Hepatocyte (in vitro differentiated cells): Measurements from ENCODE around the gene RBM17. TPM values are rescaled to one million over a fixed set of nuclear protein-coding genes. Genes with fewer than 3 reads are reported as not detected.

Source experiments
- DNase-seq: peaks from one replicate; pipeline ENCODE4 v3.0.0-alpha.2; 2016; ENCODE audit warnings: low spot score
- H2AFZ ChIP-seq: fragments of 200-600 bp; sonication (generic); 2 replicates; pipeline ENCODE4 v1.6.0; 2016; ENCODE audit warnings: antibody characterized with exemption, mild to moderate bottlenecking
- H3K27ac ChIP-seq: fragments of 200-600 bp; sonication (generic); 2 replicates; pipeline ENCODE4 v1.5.1; 2016; ENCODE audit warnings: mild to moderate bottlenecking
- H3K27me3 ChIP-seq: fragments of 200-600 bp; sonication (generic); 2 replicates; pipeline ENCODE4 v1.6.1; 2016
- H3K36me3 ChIP-seq: fragments of 200-600 bp; sonication (generic); replicated peaks from 2 replicates; pipeline ENCODE4 v1.5.1; 2016; ENCODE audit warnings: low read depth; ENCODE audit not compliant: insufficient read depth
- H3K4me1 ChIP-seq: fragments of 200-600 bp; sonication (generic); 2 replicates; pipeline ENCODE4 v1.5.1; 2016; ENCODE audit warnings: mild to moderate bottlenecking, moderate library complexity; ENCODE audit not compliant: insufficient read depth
- H3K4me2 ChIP-seq: fragments of 200-600 bp; sonication (generic); 2 replicates; pipeline ENCODE4 v1.6.0; 2016
- H3K4me3 ChIP-seq: fragments of 200-600 bp; sonication (generic); 2 replicates; pipeline ENCODE4 v1.5.1; 2016; ENCODE audit warnings: mild to moderate bottlenecking
- H3K79me2 ChIP-seq: fragments of 200-600 bp; sonication (generic); 2 replicates; pipeline ENCODE4 v1.6.0; 2017; ENCODE audit warnings: mild to moderate bottlenecking
- H3K9me2 ChIP-seq: fragments of 200-600 bp; sonication (generic); replicated peaks from 2 replicates; pipeline ENCODE4 v1.6.0; 2017; ENCODE audit warnings: mild to moderate bottlenecking; ENCODE audit not compliant: insufficient read depth
- H3K9me3 ChIP-seq: fragments of 200-600 bp; sonication (generic); 2 replicates; pipeline ENCODE4 v1.5.1; 2016; ENCODE audit warnings: low read depth, mild to moderate bottlenecking
- H4K20me1 ChIP-seq: fragments of 200-600 bp; sonication (generic); 2 replicates; pipeline ENCODE4 v1.6.0; 2016; ENCODE audit warnings: mild to moderate bottlenecking; ENCODE audit not compliant: insufficient read depth, poor library complexity, severe bottlenecking
- CTCF ChIP-seq: fragments of 200-600 bp; sonication (generic); IDR thresholded peaks from 2 replicates; pipeline ENCODE4 v1.5.1; 2016; ENCODE audit warnings: antibody characterized with exemption, mild to moderate bottlenecking; ENCODE audit not compliant: poor library complexity
- EZH2 ChIP-seq: fragments of 200-600 bp; sonication (generic); IDR thresholded peaks from 2 replicates; pipeline ENCODE4 v1.6.1; 2016; ENCODE audit warnings: antibody characterized with exemption, mild to moderate bottlenecking, borderline replicate concordance
- EZH2phosphoT487 ChIP-seq: fragments of 200-600 bp; sonication (generic); IDR thresholded peaks from one replicate; pipeline ENCODE4 v1.6.1; 2018; ENCODE audit warnings: antibody characterized with exemption, mild to moderate bottlenecking, low read depth, moderate library complexity; ENCODE audit not compliant: unreplicated experiment, severe bottlenecking
- WGBS: methylation state at CpG from one replicate; pipeline ENCODE4 v1.1.6; 2016; ENCODE audit warnings: low lambda C conversion rate; ENCODE audit errors: missing lambda C conversion rate; 5-methylcytosine and 5-hydroxymethylcytosine counted together
- polyA plus RNA-seq: library from polyadenylated mRNA; unstranded; fragments of >200 nt; fragmentation: Nextera tagmentation; extraction: Ambion mirVana; gene quantifications from 2 replicates; pipeline ENCODE4 v1.2.1, GENCODE V29; 2016
- total RNA-seq: library from RNA; depleted of rRNA; stranded (reverse); fragments of >200 nt; gene quantifications from 2 replicates; pipeline ENCODE4 v1.2.3, GENCODE V29; 2014

The RBM17 gene
- total and polyA plus RNA-seq, 2 experiments from 2014 or later, result 46.7 to 112 TPM

- Histone ChIP-seq H3K9me2 (no peaks in the 10 kb centered on the region), H3K4me2 (no peak overlapping the region), H3K4me3 (no peak overlapping the region), H3K27me3 (peaks cover 22% of the 10 kb centered on the region), H3K4me1 (no peaks in the 10 kb centered on the region), H3K27ac (no peak overlapping the region), H2AFZ (no peak overlapping the region), H3K79me2 (no peaks in the 10 kb centered on the region), H3K9me3 (no peaks in the 10 kb centered on the region), H4K20me1 (no peaks in the 10 kb centered on the region), H3K36me3 (no peaks in the 10 kb centered on the region)
- WGBS, result 72% methylated on average over 9 of the region's 9 CpGs
- TF ChIP-seq EZH2, result no peak
- no peak for TF ChIP-seq CTCF
- TF ChIP-seq EZH2phosphoT487, result no peak
- no peak for DNase-seq
Measured at GRCh38 chr10:6082496-6083395, 6.1 kb upstream of the RBM17 start.

- H3K4me2 ChIP-seq, result no peak overlapping the region
- 45% methylated on average over 17 of the region's 17 CpGs for WGBS
Measured at GRCh38 chr10:6083523-6084475, 5.0 kb upstream of the RBM17 start.

More at GRCh38 chr10:6083523-6084475, 5.0 kb upstream of the RBM17 start:
- peaks cover 22% of the 10 kb centered on the region for H3K27me3 ChIP-seq
- H3K9me3 ChIP-seq, result no peaks in the 10 kb centered on the region
- no peak for DNase-seq
- no peaks in the 10 kb centered on the region for H3K36me3 ChIP-seq
- no peaks in the 10 kb centered on the region for H4K20me1 ChIP-seq
- H3K9me2 ChIP-seq, result no peaks in the 10 kb centered on the region
- H3K27ac ChIP-seq, result no peak overlapping the region
- H2AFZ ChIP-seq, result no peak overlapping the region
- TF ChIP-seq EZH2phosphoT487 (no peak), CTCF (no peak), EZH2 (no peak)
- H3K4me1 ChIP-seq, result no peaks in the 10 kb centered on the region
- H3K4me3 ChIP-seq, result no peak overlapping the region
- H3K79me2 ChIP-seq, result no peaks in the 10 kb centered on the region
